Kidney glomerular epithelial cell (primary cell): ENCODE measurements around the gene ITGAL.

Experiments
- DNase-seq: peaks from one replicate; lab custom pipeline; 2025; lab: John Stamatoyannopoulos, UW

The ITGAL gene

GRCh38 chr16:30567160-30567990 lies 94.8 kb downstream of the ITGAL start:
- no peak for DNase-seq

- peak; percentile 52 for DNase-seq
Observed at GRCh38 chr16:30567991-30568638, 95.6 kb downstream of the ITGAL start.

- DNase-seq: no peak
Observed at GRCh38 chr16:30569281-30569680, 96.7 kb downstream of the ITGAL start.

- DNase-seq: no peak
Observed at GRCh38 chr16:30569746-30570635, 97.4 kb downstream of the ITGAL start.

- no peak for DNase-seq
Observed at GRCh38 chr16:30570636-30571444, 98.3 kb downstream of the ITGAL start.

GRCh38 chr16:30571445-30572322 lies 99.1 kb downstream of the ITGAL start, which contains the start of gene ZNF688:
Gene ZNF688 (minus strand): TSS chr16:30571714. CDS start chr16:30571629, 85 bp downstream.
- DNase-seq: peak; percentile 96
